SK-N-SH treated with all-trans-retinoic acid at 6 μM for 48 hours (cell line): Measurements from ENCODE around the gene FOXN3.

Experiments
- GLIS3 ChIP-seq: fragments of 250-450 bp; sonication (Bioruptor Pico); IDR thresholded peaks from 2 replicates; pipeline ENCODE4 v1.5.0; 2020; ENCODE audit warnings: mild to moderate bottlenecking, moderate library complexity
- OSR1 ChIP-seq: fragments of 250-450 bp; sonication (Bioruptor Pico); IDR thresholded peaks from 2 replicates; pipeline ENCODE4 v1.8.0; 2022; ENCODE audit warnings: moderate library complexity, mild to moderate bottlenecking, inconsistent platforms
- ZC3H10 ChIP-seq: fragments of 250-450 bp; sonication (Bioruptor Pico); IDR thresholded peaks from 2 replicates; pipeline ENCODE4 v1.5.1; 2021; ENCODE audit warnings: mild to moderate bottlenecking, moderate library complexity
- ZFP30 ChIP-seq: fragments of 450-650 bp; formaldehyde crosslinking; IDR thresholded peaks from 2 replicates; pipeline ENCODE4 v1.5.0; 2022; ENCODE audit warnings: mild to moderate bottlenecking, moderate library complexity
- ZNF565 ChIP-seq: fragments of 450-650 bp; formaldehyde crosslinking; conservative IDR thresholded peaks from 2 replicates; pipeline ENCODE4 v1.5.0; 2020; ENCODE audit warnings: low read depth, mild to moderate bottlenecking, moderate library complexity
- TF ChIP-seq, protein P1 (sequence below): fragments of 250-450 bp; sonication (Bioruptor Pico); IDR thresholded peaks from 2 replicates; pipeline ENCODE4 v1.5.0; 2020; ENCODE audit warnings: mild to moderate bottlenecking, moderate library complexity

DNA sequence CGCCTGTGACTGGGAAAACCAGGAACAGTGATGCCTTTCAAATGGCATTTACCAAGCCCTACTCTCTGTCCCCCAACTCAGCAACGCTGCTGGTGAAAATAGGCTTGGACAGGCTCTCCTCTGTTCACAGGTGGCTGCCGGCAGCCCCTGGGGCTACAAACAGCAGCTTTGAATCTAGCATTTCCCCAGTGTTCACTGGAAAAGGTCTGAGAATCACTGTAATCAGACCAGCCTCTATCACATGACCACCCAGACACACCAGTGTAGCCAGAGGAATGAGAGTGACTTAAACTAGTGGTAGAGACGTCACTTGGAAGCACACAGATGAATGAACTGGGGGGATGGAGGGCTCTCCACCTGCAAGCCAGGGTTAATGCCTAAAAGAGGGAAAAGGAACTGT lies 151.8 kb downstream of the FOXN3 start:
- TF ChIP-seq, protein P1, sequence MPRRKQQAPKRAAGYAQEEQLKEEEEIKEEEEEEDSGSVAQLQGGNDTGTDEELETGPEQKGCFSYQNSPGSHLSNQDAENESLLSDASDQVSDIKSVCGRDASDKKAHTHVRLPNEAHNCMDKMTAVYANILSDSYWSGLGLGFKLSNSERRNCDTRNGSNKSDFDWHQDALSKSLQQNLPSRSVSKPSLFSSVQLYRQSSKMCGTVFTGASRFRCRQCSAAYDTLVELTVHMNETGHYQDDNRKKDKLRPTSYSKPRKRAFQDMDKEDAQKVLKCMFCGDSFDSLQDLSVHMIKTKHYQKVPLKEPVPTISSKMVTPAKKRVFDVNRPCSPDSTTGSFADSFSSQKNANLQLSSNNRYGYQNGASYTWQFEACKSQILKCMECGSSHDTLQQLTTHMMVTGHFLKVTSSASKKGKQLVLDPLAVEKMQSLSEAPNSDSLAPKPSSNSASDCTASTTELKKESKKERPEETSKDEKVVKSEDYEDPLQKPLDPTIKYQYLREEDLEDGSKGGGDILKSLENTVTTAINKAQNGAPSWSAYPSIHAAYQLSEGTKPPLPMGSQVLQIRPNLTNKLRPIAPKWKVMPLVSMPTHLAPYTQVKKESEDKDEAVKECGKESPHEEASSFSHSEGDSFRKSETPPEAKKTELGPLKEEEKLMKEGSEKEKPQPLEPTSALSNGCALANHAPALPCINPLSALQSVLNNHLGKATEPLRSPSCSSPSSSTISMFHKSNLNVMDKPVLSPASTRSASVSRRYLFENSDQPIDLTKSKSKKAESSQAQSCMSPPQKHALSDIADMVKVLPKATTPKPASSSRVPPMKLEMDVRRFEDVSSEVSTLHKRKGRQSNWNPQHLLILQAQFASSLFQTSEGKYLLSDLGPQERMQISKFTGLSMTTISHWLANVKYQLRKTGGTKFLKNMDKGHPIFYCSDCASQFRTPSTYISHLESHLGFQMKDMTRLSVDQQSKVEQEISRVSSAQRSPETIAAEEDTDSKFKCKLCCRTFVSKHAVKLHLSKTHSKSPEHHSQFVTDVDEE (CRISPR knock-in tag) = no peak
- TF ChIP-seq GLIS3 = no peak
- no peak for TF ChIP-seq ZFP30 (CRISPR knock-in tag)
- no peak for TF ChIP-seq ZNF565 (CRISPR knock-in tag)
- no peak for TF ChIP-seq OSR1
- TF ChIP-seq ZC3H10 (CRISPR knock-in tag) = no peak
